K562 (cell line): ENCODE data around the gene TBC1D3B. TPM values are rescaled to one million over a fixed set of nuclear protein-coding genes. Genes with fewer than 3 reads are reported as not detected.

ENCODE experiments used
- ATAC-seq: fragments of 200-7000 bp; cut with Tn5 transposase; 3 replicates; pipeline ENCODE4 v1.9.1; 2020; ENCODE audit warnings: moderate library complexity
- BruUV-seq: library from RNA; stranded (reverse); fragments of 400-500 nt; replicated peaks from 2 replicates; lab custom pipeline; 2021; lab: Mats Ljungman, UMichigan
- CTCF ChIA-PET: fragments of 300-600 bp; formaldehyde crosslinking; extraction: SDS; loops from one replicate; lab custom pipeline; 2021; ENCODE audit warnings: low intra/inter-chr PET ratio; lab: Yijun Ruan, JAX
- POLR2A ChIA-PET: fragments of 300-600, 350-650 bp; sonication (Branson Sonifier 250); formaldehyde crosslinking; extraction: SDS; loops from one replicate; lab custom pipeline; 2021; ENCODE audit warnings: antibody characterized with exemption, inconsistent platforms; lab: Yijun Ruan, JAX
- DNase-seq, 4 experiments: peaks; one replicate each; pipeline versions ENCODE4 v3.0.0 to v3.0.0-alpha.2; 2011 to 2018; ENCODE audit warnings: low spot score in 3 of 4, mixed read lengths in 3 of 4; ENCODE audit errors: extremely low read depth in 1 of 4
- FAIRE-seq: peaks from 2 replicates; lab custom pipeline; 2011; peaks lifted over from hg19 to GRCh38; lab: Jason Lieb, UNC
- H2AFZ ChIP-seq: 2 replicates; pipeline ENCODE4 v1.6.0; 2011; ENCODE audit warnings: low read depth, low read length, control low read depth, inconsistent platforms
- H3K27ac ChIP-seq: fragments of 200-600 bp; 3 replicates; pipeline ENCODE4 v1.8.0; 2011; ENCODE audit warnings: low read depth, mild to moderate bottlenecking, control low read depth, inconsistent platforms, low read length, moderate library complexity, mixed read lengths; ENCODE audit errors: extremely low read depth
- H3K27me3 ChIP-seq, 2 experiments: fragments of 300-600 bp in 1 of 2; 2 replicates in 1 of 2; 3 replicates in 1 of 2; pipeline versions ENCODE4 v1.6.0 to v1.8.0; 2011; ENCODE audit warnings: inconsistent platforms in 2 of 2, low read length in 2 of 2, mild to moderate bottlenecking in 1 of 2, mixed read lengths in 1 of 2, moderate library complexity in 1 of 2; ENCODE audit not compliant: control insufficient read depth in 2 of 2, insufficient read depth in 2 of 2
- H3K36me3 ChIP-seq: fragments of 300-600 bp; 3 replicates; pipeline ENCODE4 v1.8.0; 2011; ENCODE audit warnings: mild to moderate bottlenecking, low read length, inconsistent platforms; ENCODE audit not compliant: control insufficient read depth, insufficient read depth
- H3K4me1 ChIP-seq, 2 experiments: fragments of 200-600 bp in 1 of 2; replicated peaks in 1 of 2; 2 replicates in 1 of 2; 3 replicates in 1 of 2; pipeline versions ENCODE4 v1.5.1 to v1.8.0; 2011; ENCODE audit warnings: inconsistent platforms in 2 of 2, low read length in 2 of 2, mild to moderate bottlenecking in 1 of 2, mixed read lengths in 1 of 2, moderate library complexity in 1 of 2; ENCODE audit not compliant: control insufficient read depth in 2 of 2, insufficient read depth in 2 of 2
- H3K4me2 ChIP-seq: 2 replicates; pipeline ENCODE4 v1.6.1; 2011; ENCODE audit warnings: low read length, control low read depth, inconsistent platforms, mixed read lengths; ENCODE audit not compliant: insufficient read depth
- H3K4me3 ChIP-seq: fragments of 200-600 bp; sonication (generic), shearing (Covaris generic); 2 replicates; pipeline ENCODE4 v1.5.1; 2016; ENCODE audit warnings: control low read depth, inconsistent platforms
- H3K79me2 ChIP-seq: fragments of 200-600 bp; 3 replicates; pipeline ENCODE4 v1.8.0; 2011; ENCODE audit warnings: low read length, inconsistent platforms; ENCODE audit not compliant: control insufficient read depth, insufficient read depth
- H3K9ac ChIP-seq, 2 experiments: 2 replicates each; pipeline versions ENCODE4 v1.6.0 to v1.6.1; 2011; ENCODE audit warnings: low read depth in 2 of 2, low read length in 2 of 2, control low read depth in 1 of 2, inconsistent platforms in 1 of 2, mild to moderate bottlenecking in 1 of 2, mixed read lengths in 1 of 2; ENCODE audit not compliant: insufficient read depth in 1 of 2
- H3K9me1 ChIP-seq: one replicate; pipeline ENCODE4 v1.6.0; 2011; ENCODE audit warnings: inconsistent platforms, mild to moderate bottlenecking, low read length, moderate library complexity; ENCODE audit not compliant: control insufficient read depth, insufficient read depth
- H3K9me3 ChIP-seq: replicated peaks from 2 replicates; pipeline ENCODE4 v1.5.1; 2011; ENCODE audit warnings: low read depth, low read length, inconsistent platforms; ENCODE audit not compliant: control insufficient read depth, insufficient read depth
- H4K20me1 ChIP-seq: replicated peaks from 2 replicates; pipeline ENCODE4 v1.6.1; 2011; ENCODE audit warnings: low read length, inconsistent platforms, mixed read lengths; ENCODE audit not compliant: control insufficient read depth, insufficient read depth
- CTCF ChIP-seq, 3 experiments: IDR thresholded peaks in 2 of 3; conservative IDR thresholded peaks in 1 of 3; 2 replicates each; pipeline ENCODE4 v1.5.1; 2011 to 2012; ENCODE audit warnings: low read length in 3 of 3, mild to moderate bottlenecking in 3 of 3, control low read depth in 2 of 3, improper control_type of control experiment in 1 of 3, inconsistent platforms in 1 of 3, low read depth in 1 of 3, mixed read lengths in 1 of 3, moderate library complexity in 1 of 3; ENCODE audit not compliant: insufficient read depth in 2 of 3
- HMG20A ChIP-seq: fragments of 450-650 bp; formaldehyde crosslinking; conservative IDR thresholded peaks from 2 replicates; pipeline ENCODE4 v1.4.0; 2020; ENCODE audit warnings: mild to moderate bottlenecking, mixed read lengths
- NRF1 ChIP-seq, 2 experiments: fragments of 450-650 bp; IDR thresholded peaks in 1 of 2; conservative IDR thresholded peaks in 1 of 2; 2 replicates each; pipeline ENCODE4 v1.6.1; 2014; ENCODE audit warnings: mild to moderate bottlenecking in 2 of 2
- ZC3H4 ChIP-seq: sonication (generic); formaldehyde crosslinking; IDR thresholded peaks from 2 replicates; pipeline ENCODE4 v1.9.0; 2021; ENCODE audit warnings: missing genetic modification reagents, borderline replicate concordance
- ZNF395 ChIP-seq: fragments of 200-800 bp; sonication (Bioruptor generic); IDR thresholded peaks from 2 replicates; pipeline ENCODE4 v1.6.1; 2017; ENCODE audit warnings: missing genetic modification characterization, missing compliant biosample characterization
- WGBS: fragments of 100-300 bp; shearing (Covaris generic); methylation state at CpG from one replicate; pipeline ENCODE4 v1.1.6; 2016; ENCODE audit warnings: low coverage, mixed read lengths; ENCODE audit not compliant: insufficient coverage; ENCODE audit errors: missing lambda C conversion rate; 5-methylcytosine and 5-hydroxymethylcytosine counted together
- in situ Hi-C: fragments of 300-500 bp; cut with MboI; formaldehyde crosslinking; loops from 4 replicates; pipeline ENCODE4 v1.15.0; 2018; ENCODE audit warnings: inconsistent platforms, mixed read lengths
- intact Hi-C: fragments of 100-400 bp; cut with micrococcal nuclease; formaldehyde crosslinking; loops from 2 replicates; pipeline ENCODE4 v1.14.2; 2022
- polyA plus RNA-seq, 8 experiments: library from polyadenylated mRNA; depleted of rRNA in 4 of 8; stranded (reverse) in 5 of 8; unstranded in 3 of 8; fragments of >200 nt; fragmentation: Nextera tagmentation in 2 of 8; fragmentation: Illumina TruSeq in 1 of 8; extraction: Ambion mirVana in 2 of 8; extraction: Trizol in 1 of 8; gene quantifications; 2 replicates each; pipeline versions ENCODE4 v1.2.1 to v1.2.3, GENCODE V29; 2011 to 2014; ENCODE audit warnings: inconsistent platforms in 1 of 8, missing spikeins in 1 of 8
- total RNA-seq, 7 experiments: library from RNA; depleted of rRNA in 6 of 7; stranded (reverse); fragments of >200 nt in 6 of 7; fragmentation: Illumina TruSeq in 2 of 7; extraction: Trizol in 2 of 7; gene quantifications; 2 replicates each; pipeline versions ENCODE4 v1.2.1 to v1.2.3, GENCODE V29; 2011 to 2021; ENCODE audit warnings: low replicate concordance in 1 of 7
- TF ChIP-seq, protein P1 (sequence below): fragments of 250-450 bp; sonication (Bioruptor Pico); IDR thresholded peaks from 2 replicates; pipeline ENCODE4 v1.4.0; 2020; ENCODE audit warnings: mild to moderate bottlenecking, moderate library complexity, borderline replicate concordance

The TBC1D3B gene
- total and polyA plus RNA-seq, 9 of the 15 experiments (the other 6 are each of a cell fraction or from before 2014, with no cell fraction given) = 0.29 to 0.60 TPM; not detected in 7

GRCh38 chr17:36118477-36119353 lies 57.7 kb downstream of the TBC1D3B start:
- no peaks in the 10 kb centered on the region for H3K9me3 ChIP-seq
- in situ Hi-C loops = no loop called here
- ATAC-seq = peak; percentile 70; the same call in 2 of the 3 replicates
- FAIRE-seq = no peak
- H3K4me1 ChIP-seq = no peaks in the 10 kb centered on the region
- TF ChIP-seq HMG20A = no peak
- TF ChIP-seq, protein P1, sequence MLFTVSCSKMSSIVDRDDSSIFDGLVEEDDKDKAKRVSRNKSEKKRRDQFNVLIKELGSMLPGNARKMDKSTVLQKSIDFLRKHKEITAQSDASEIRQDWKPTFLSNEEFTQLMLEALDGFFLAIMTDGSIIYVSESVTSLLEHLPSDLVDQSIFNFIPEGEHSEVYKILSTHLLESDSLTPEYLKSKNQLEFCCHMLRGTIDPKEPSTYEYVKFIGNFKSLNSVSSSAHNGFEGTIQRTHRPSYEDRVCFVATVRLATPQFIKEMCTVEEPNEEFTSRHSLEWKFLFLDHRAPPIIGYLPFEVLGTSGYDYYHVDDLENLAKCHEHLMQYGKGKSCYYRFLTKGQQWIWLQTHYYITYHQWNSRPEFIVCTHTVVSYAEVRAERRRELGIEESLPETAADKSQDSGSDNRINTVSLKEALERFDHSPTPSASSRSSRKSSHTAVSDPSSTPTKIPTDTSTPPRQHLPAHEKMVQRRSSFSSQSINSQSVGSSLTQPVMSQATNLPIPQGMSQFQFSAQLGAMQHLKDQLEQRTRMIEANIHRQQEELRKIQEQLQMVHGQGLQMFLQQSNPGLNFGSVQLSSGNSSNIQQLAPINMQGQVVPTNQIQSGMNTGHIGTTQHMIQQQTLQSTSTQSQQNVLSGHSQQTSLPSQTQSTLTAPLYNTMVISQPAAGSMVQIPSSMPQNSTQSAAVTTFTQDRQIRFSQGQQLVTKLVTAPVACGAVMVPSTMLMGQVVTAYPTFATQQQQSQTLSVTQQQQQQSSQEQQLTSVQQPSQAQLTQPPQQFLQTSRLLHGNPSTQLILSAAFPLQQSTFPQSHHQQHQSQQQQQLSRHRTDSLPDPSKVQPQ (CRISPR knock-in tag) = no peak
- TF ChIP-seq NRF1 (conservative IDR thresholded peaks at IDR 0.05 in 1 of 2, IDR thresholded peaks at IDR 0.05 in 1 of 2) = peak; percentile 52 to 61
- TF ChIP-seq ZC3H4 (CRISPR knock-in tag) = no peak
- peak in 2 of 3 experiments; percentile 15 to 21; a peak in 1 of 6 replicates for TF ChIP-seq CTCF (IDR thresholded peaks at IDR 0.05 in 2 of 3, conservative IDR thresholded peaks at IDR 0.05 in 1 of 3; ENCODE audit: insufficient read depth in 2 of 3, low read depth in 1 of 3, low read length in 3 of 3)
- TF ChIP-seq ZNF395 (CRISPR knock-in tag) = no peak
- H4K20me1 ChIP-seq = no peaks in the 10 kb centered on the region
- no peak overlapping the region for H3K27ac ChIP-seq
- H3K79me2 ChIP-seq = no peaks in the 10 kb centered on the region
- intact Hi-C loops = no loop called here
- BruUV-seq = no TSS peak
- H2AFZ ChIP-seq = no peak overlapping the region
- no peak overlapping the region for H3K9ac ChIP-seq
- no peak overlapping the region for H3K4me3 ChIP-seq
- ChIA-PET POLR2A (interaction anchor here (1.2 to 2.0 kb wide), 2 partner anchors 8 to 10 kb away, joined by 5 to 9 read pairs; no protein-coding TSS in a partner anchor), CTCF (no interaction called here)
- 1% methylated on average over 12 of the region's 12 CpGs for WGBS
- H3K4me2 ChIP-seq = no peak overlapping the region
- no peaks in the 10 kb centered on the region for H3K9me1 ChIP-seq
- no peaks in the 10 kb centered on the region for H3K27me3 ChIP-seq
- DNase-seq = no peak
- no peaks in the 10 kb centered on the region for H3K36me3 ChIP-seq
